GM12878 (cell line): ENCODE results near the gene SEC16B. TPM values are rescaled to one million over a fixed set of nuclear protein-coding genes. Genes with fewer than 3 reads are reported as not detected.

Source experiments
- ATAC-seq: fragments of 200-7000 bp; cut with Tn5 transposase; 3 replicates; pipeline ENCODE4 v1.9.1; 2020; ENCODE audit warnings: mild to moderate bottlenecking, moderate library complexity
- BruUV-seq: library from RNA; stranded (reverse); fragments of 400-500 nt; replicated peaks from 2 replicates; lab custom pipeline; 2021; lab: Mats Ljungman, UMichigan
- CTCF ChIA-PET: fragments of 300-600 bp; sonication (Branson Sonifier 250); formaldehyde crosslinking; extraction: SDS; loops from one replicate; lab custom pipeline; 2021; ENCODE audit warnings: inconsistent platforms; lab: Yijun Ruan, JAX
- POLR2A ChIA-PET: fragments of 350-600 bp; formaldehyde crosslinking; extraction: SDS; loops from one replicate; lab custom pipeline; 2021; ENCODE audit warnings: inconsistent platforms; lab: Charles Lee
- RAD21 ChIA-PET: fragments of 300-600 bp; sonication (Branson Sonifier 250); formaldehyde crosslinking; loops from one replicate; lab custom pipeline; 2023; ENCODE audit warnings: antibody characterized with exemption; ENCODE audit not compliant: unreplicated experiment; lab: Charles Lee
- SMC1A ChIA-PET: fragments of 300-600 bp; sonication (Branson Sonifier 250); formaldehyde crosslinking; loops from one replicate; lab custom pipeline; 2023; ENCODE audit not compliant: unreplicated experiment, uncharacterized antibody; lab: Charles Lee
- DNase-seq: peaks from one replicate; pipeline ENCODE4 v3.0.0-alpha.2; 2011; ENCODE audit warnings: low read depth, low spot score
- FAIRE-seq: peaks from 3 replicates; lab custom pipeline; 2011; peaks lifted over from hg19 to GRCh38; lab: Jason Lieb, UNC
- H2AFZ ChIP-seq: 2 replicates; pipeline ENCODE4 v1.6.0; 2011; ENCODE audit warnings: low read depth, low read length, control low read depth; ENCODE audit not compliant: control insufficient read depth
- H3K27ac ChIP-seq: 2 replicates; pipeline ENCODE4 v1.5.1; 2011; ENCODE audit warnings: control low read depth; ENCODE audit not compliant: control insufficient read depth, insufficient read depth
- H3K27me3 ChIP-seq, 2 experiments: replicated peaks in 1 of 2; 2 replicates each; pipeline versions ENCODE4 v1.6.0 to v1.6.1; 2011; ENCODE audit warnings: low read length in 1 of 2; ENCODE audit not compliant: control insufficient read depth in 2 of 2, insufficient read depth in 2 of 2
- H3K36me3 ChIP-seq, 2 experiments: 2 replicates each; pipeline ENCODE4 v1.5.1; 2011; ENCODE audit warnings: low read length in 1 of 2; ENCODE audit not compliant: control insufficient read depth in 2 of 2, insufficient read depth in 2 of 2
- H3K4me1 ChIP-seq: 2 replicates; pipeline ENCODE4 v1.6.1; 2011; ENCODE audit warnings: mild to moderate bottlenecking, low read length, moderate library complexity, mixed read lengths; ENCODE audit not compliant: control insufficient read depth, insufficient read depth
- H3K4me2 ChIP-seq: 2 replicates; pipeline ENCODE4 v1.6.0; 2011; ENCODE audit warnings: control low read depth; ENCODE audit not compliant: control insufficient read depth, insufficient read depth
- H3K4me3 ChIP-seq: fragments of 200-600 bp; sonication (generic); 2 replicates; pipeline ENCODE4 v1.5.1; 2016
- H3K79me2 ChIP-seq: 2 replicates; pipeline ENCODE4 v1.6.0; 2011; ENCODE audit warnings: low read length; ENCODE audit not compliant: control insufficient read depth, insufficient read depth
- H3K9ac ChIP-seq: 2 replicates; pipeline ENCODE4 v1.8.0; 2011; ENCODE audit warnings: low read length, control low read depth, mixed read lengths; ENCODE audit not compliant: control insufficient read depth, insufficient read depth
- H3K9me3 ChIP-seq: replicated peaks from 3 replicates; pipeline ENCODE4 v1.5.1; 2011; ENCODE audit warnings: mild to moderate bottlenecking, low read length; ENCODE audit not compliant: control insufficient read depth, insufficient read depth
- H4K20me1 ChIP-seq: 2 replicates; pipeline ENCODE4 v1.6.0; 2011; ENCODE audit not compliant: control insufficient read depth, insufficient read depth
- CHD2 ChIP-seq: IDR thresholded peaks from 2 replicates; pipeline ENCODE4 v1.6.1; 2011; ENCODE audit warnings: low read depth, low read length, improper control_type of control experiment, borderline replicate concordance
- CUX1 ChIP-seq: IDR thresholded peaks from 2 replicates; pipeline ENCODE4 v1.6.1; 2012; ENCODE audit warnings: improper control_type of control experiment, low read depth, low read length; ENCODE audit not compliant: insufficient replicate concordance
- FOXM1 ChIP-seq: IDR thresholded peaks from 2 replicates; pipeline ENCODE4 v1.6.1; 2012; ENCODE audit warnings: low read depth, mild to moderate bottlenecking, inconsistent platforms, low read length, moderate library complexity
- HDGF ChIP-seq: fragments of 450-650 bp; IDR thresholded peaks from 2 replicates; pipeline ENCODE4 v1.6.1; 2016; ENCODE audit warnings: antibody characterized with exemption
- IRF3 ChIP-seq: fragments of 450-650 bp; IDR thresholded peaks from 2 replicates; pipeline ENCODE4 v1.6.1; 2014; ENCODE audit warnings: mild to moderate bottlenecking
- NBN ChIP-seq: fragments of 450-650 bp; IDR thresholded peaks from 2 replicates; pipeline ENCODE4 v1.6.1; 2016
- PBX3 ChIP-seq: IDR thresholded peaks from 2 replicates; pipeline ENCODE4 v1.6.1; 2011; ENCODE audit warnings: mild to moderate bottlenecking, low read depth, low read length, moderate library complexity; ENCODE audit not compliant: insufficient replicate concordance
- POLR2AphosphoS5 ChIP-seq: IDR thresholded peaks from 2 replicates; pipeline ENCODE4 v1.6.1; 2011; ENCODE audit warnings: mild to moderate bottlenecking, low read length, inconsistent platforms
- RBBP5 ChIP-seq: fragments of 200-600 bp; sonication (generic); conservative IDR thresholded peaks from 2 replicates; pipeline ENCODE4 v1.6.1; 2016
- REST ChIP-seq: IDR thresholded peaks from 2 replicates; pipeline ENCODE4 v1.6.1; 2012; ENCODE audit warnings: mild to moderate bottlenecking, low read depth, low read length
- SREBF1 ChIP-seq: IDR thresholded peaks from 2 replicates; pipeline ENCODE4 v1.6.1; 2012; ENCODE audit warnings: mild to moderate bottlenecking, low read length
- WGBS: methylation state at CpG from one replicate; pipeline ENCODE4 v1.1.6; 2016; ENCODE audit warnings: low lambda C conversion rate; ENCODE audit not compliant: insufficient replicate concordance, insufficient coverage; ENCODE audit errors: missing lambda C conversion rate; 5-methylcytosine and 5-hydroxymethylcytosine counted together
- in situ Hi-C: fragments of 300-500 bp; cut with MboI; formaldehyde crosslinking; loops from 9 replicates; pipeline ENCODE4 v1.14.3; 2018; ENCODE audit warnings: mixed read lengths
- intact Hi-C: fragments of 100-400 bp; cut with micrococcal nuclease; formaldehyde crosslinking; loops from one replicate; pipeline ENCODE4 v1.14.2; 2022; ENCODE audit not compliant: unreplicated experiment
- polyA plus RNA-seq, 11 experiments: library from polyadenylated mRNA; depleted of rRNA in 4 of 11; unstranded in 6 of 11; stranded (reverse) in 5 of 11; fragments of >200 nt; fragmentation: Nextera tagmentation in 4 of 11; fragmentation: Illumina TruSeq in 1 of 11; extraction: Ambion mirVana in 4 of 11; extraction: Trizol in 1 of 11; gene quantifications; 1 replicate in 1 of 11; 2 replicates in 10 of 11; pipeline versions ENCODE4 v1.2.1 to v1.2.3, GENCODE V29; 2011 to 2016; ENCODE audit warnings: inconsistent platforms in 2 of 11, missing spikeins in 2 of 11, low read depth in 1 of 11
- total RNA-seq, 4 experiments: library from RNA; depleted of rRNA in 3 of 4; stranded (reverse); fragments of >200 nt in 3 of 4; fragmentation: Illumina TruSeq in 1 of 4; extraction: Trizol in 1 of 4; gene quantifications; 2 replicates each; pipeline versions ENCODE4 v1.2.1 to v1.2.3, GENCODE V29; 2013 to 2021

The SEC16B gene
- total and polyA plus RNA-seq, 10 of the 15 experiments (the other 5 are each of a cell fraction or from before 2014, with no cell fraction given) = 0.10 to 0.94 (median 0.17) TPM; not detected in 2

- intact Hi-C loops (no loop called here), in situ Hi-C loops (no loop called here)
- no peaks in the 10 kb centered on the region; a peak in 2 of 4 replicates for H3K27me3 ChIP-seq
- H3K9ac ChIP-seq = no peak overlapping the region
- SMC1A ChIA-PET = interaction anchor here (1.4 to 1.7 kb wide), 2 partner anchors 18 to 28 kb away, joined by 3 to 6 read pairs; no protein-coding TSS in a partner anchor
- TF ChIP-seq SREBF1 (no peak), FOXM1 (no peak), CUX1 (no peak), RBBP5 (no peak), IRF3 (no peak), POLR2AphosphoS5 (no peak), HDGF (no peak), CHD2 (no peak), REST (no peak), PBX3 (no peak), NBN (no peak)
- POLR2A ChIA-PET = interaction anchor here (0.6 kb wide), 1 partner anchor 582 kb away, joined by 4 read pairs; no protein-coding TSS in a partner anchor
- H4K20me1 ChIP-seq = no peaks in the 10 kb centered on the region
- H3K79me2 ChIP-seq = no peaks in the 10 kb centered on the region
- no peaks in the 10 kb centered on the region for H3K36me3 ChIP-seq
- no peaks in the 10 kb centered on the region for H3K4me1 ChIP-seq
- no peak overlapping the region for H3K27ac ChIP-seq
- no peak for FAIRE-seq
- CTCF ChIA-PET = interaction anchor here (0.9 to 1.3 kb wide), 2 partner anchors 13 to 26 kb away, joined by 3 to 4 read pairs; no protein-coding TSS in a partner anchor
- WGBS = 6% methylated on average over 2 of the region's 2 CpGs
- DNase-seq = no peak
- ATAC-seq = no peak
- BruUV-seq = no TSS peak
- no peaks in the 10 kb centered on the region for H3K9me3 ChIP-seq
- no peak overlapping the region for H3K4me2 ChIP-seq
- RAD21 ChIA-PET = interaction anchor here (1.3 kb wide), 1 partner anchor 140 kb away, joined by 3 read pairs; no protein-coding TSS in a partner anchor
- H3K4me3 ChIP-seq = no peak overlapping the region
- no peak overlapping the region for H2AFZ ChIP-seq
Measured at GRCh38 chr1:177920091-177920490, 49.8 kb downstream of the SEC16B start.
